GM12878 (cell line): ENCODE measurements around the gene ECI1. TPM values are rescaled to one million over a fixed set of nuclear protein-coding genes. Genes with fewer than 3 reads are reported as not detected.

Experiments used
- ATAC-seq: fragments of 200-7000 bp; cut with Tn5 transposase; 3 replicates; pipeline ENCODE4 v1.9.1; 2020; ENCODE audit warnings: mild to moderate bottlenecking, moderate library complexity
- BruUV-seq: library from RNA; stranded (reverse); fragments of 400-500 nt; replicated peaks from 2 replicates; lab custom pipeline; 2021; lab: Mats Ljungman, UMichigan
- CTCF ChIA-PET: fragments of 300-600 bp; sonication (Branson Sonifier 250); formaldehyde crosslinking; extraction: SDS; loops from one replicate; lab custom pipeline; 2021; ENCODE audit warnings: inconsistent platforms; lab: Yijun Ruan, JAX
- POLR2A ChIA-PET: fragments of 350-600 bp; formaldehyde crosslinking; extraction: SDS; loops from one replicate; lab custom pipeline; 2021; ENCODE audit warnings: inconsistent platforms; lab: Charles Lee
- RAD21 ChIA-PET: fragments of 300-600 bp; sonication (Branson Sonifier 250); formaldehyde crosslinking; loops from one replicate; lab custom pipeline; 2023; ENCODE audit warnings: antibody characterized with exemption; ENCODE audit not compliant: unreplicated experiment; lab: Charles Lee
- SMC1A ChIA-PET: fragments of 300-600 bp; sonication (Branson Sonifier 250); formaldehyde crosslinking; loops from one replicate; lab custom pipeline; 2023; ENCODE audit not compliant: unreplicated experiment, uncharacterized antibody; lab: Charles Lee
- DNase-seq: peaks from one replicate; pipeline ENCODE4 v3.0.0-alpha.2; 2011; ENCODE audit warnings: low read depth, low spot score
- FAIRE-seq: peaks from 3 replicates; lab custom pipeline; 2011; peaks lifted over from hg19 to GRCh38; lab: Jason Lieb, UNC
- H2AFZ ChIP-seq: 2 replicates; pipeline ENCODE4 v1.6.0; 2011; ENCODE audit warnings: low read depth, low read length, control low read depth; ENCODE audit not compliant: control insufficient read depth
- H3K27ac ChIP-seq: 2 replicates; pipeline ENCODE4 v1.5.1; 2011; ENCODE audit warnings: control low read depth; ENCODE audit not compliant: control insufficient read depth, insufficient read depth
- H3K27me3 ChIP-seq, 2 experiments: replicated peaks in 1 of 2; 2 replicates each; pipeline versions ENCODE4 v1.6.0 to v1.6.1; 2011; ENCODE audit warnings: low read length in 1 of 2; ENCODE audit not compliant: control insufficient read depth in 2 of 2, insufficient read depth in 2 of 2
- H3K36me3 ChIP-seq, 2 experiments: 2 replicates each; pipeline ENCODE4 v1.5.1; 2011; ENCODE audit warnings: low read length in 1 of 2; ENCODE audit not compliant: control insufficient read depth in 2 of 2, insufficient read depth in 2 of 2
- H3K4me1 ChIP-seq: 2 replicates; pipeline ENCODE4 v1.6.1; 2011; ENCODE audit warnings: mild to moderate bottlenecking, low read length, moderate library complexity, mixed read lengths; ENCODE audit not compliant: control insufficient read depth, insufficient read depth
- H3K4me2 ChIP-seq: 2 replicates; pipeline ENCODE4 v1.6.0; 2011; ENCODE audit warnings: control low read depth; ENCODE audit not compliant: control insufficient read depth, insufficient read depth
- H3K4me3 ChIP-seq: fragments of 200-600 bp; sonication (generic); 2 replicates; pipeline ENCODE4 v1.5.1; 2016
- H3K79me2 ChIP-seq: 2 replicates; pipeline ENCODE4 v1.6.0; 2011; ENCODE audit warnings: low read length; ENCODE audit not compliant: control insufficient read depth, insufficient read depth
- H3K9ac ChIP-seq: 2 replicates; pipeline ENCODE4 v1.8.0; 2011; ENCODE audit warnings: low read length, control low read depth, mixed read lengths; ENCODE audit not compliant: control insufficient read depth, insufficient read depth
- H3K9me3 ChIP-seq: replicated peaks from 3 replicates; pipeline ENCODE4 v1.5.1; 2011; ENCODE audit warnings: mild to moderate bottlenecking, low read length; ENCODE audit not compliant: control insufficient read depth, insufficient read depth
- H4K20me1 ChIP-seq: 2 replicates; pipeline ENCODE4 v1.6.0; 2011; ENCODE audit not compliant: control insufficient read depth, insufficient read depth
- ATF3 ChIP-seq: IDR thresholded peaks from 2 replicates; pipeline ENCODE4 v1.6.1; 2011; ENCODE audit warnings: low read depth, mild to moderate bottlenecking, low read length, moderate library complexity, borderline replicate concordance; ENCODE audit errors: extremely low read depth
- EGR1 ChIP-seq, 2 experiments: IDR thresholded peaks; 1 replicate in 1 of 2; 2 replicates in 1 of 2; pipeline ENCODE4 v1.6.1; 2011 to 2012; ENCODE audit warnings: low read depth in 2 of 2, low read length in 2 of 2, borderline replicate concordance in 1 of 2, mild to moderate bottlenecking in 1 of 2, moderate library complexity in 1 of 2
- HDAC2 ChIP-seq: fragments of 200-600 bp; sonication (generic); IDR thresholded peaks from 2 replicates; pipeline ENCODE4 v1.6.1; 2017
- KLF5 ChIP-seq: fragments of 450-650 bp; IDR thresholded peaks from 2 replicates; pipeline ENCODE4 v1.6.1; 2014; ENCODE audit warnings: mild to moderate bottlenecking; ENCODE audit not compliant: partially characterized antibody
- MYC ChIP-seq: IDR thresholded peaks from 2 replicates; pipeline ENCODE4 v1.6.1; 2011; ENCODE audit warnings: mild to moderate bottlenecking, low read length, moderate library complexity, inconsistent platforms; ENCODE audit not compliant: insufficient read depth, insufficient replicate concordance, insufficient read length, severe bottlenecking
- RBBP5 ChIP-seq: fragments of 200-600 bp; sonication (generic); conservative IDR thresholded peaks from 2 replicates; pipeline ENCODE4 v1.6.1; 2016
- RCOR1 ChIP-seq: conservative IDR thresholded peaks from 2 replicates; pipeline ENCODE4 v1.6.1; 2012; ENCODE audit warnings: low read depth, low read length, improper control_type of control experiment
- RELB ChIP-seq: fragments of 450-650 bp; IDR thresholded peaks from 2 replicates; pipeline ENCODE4 v1.6.1; 2017; ENCODE audit warnings: low read depth, mild to moderate bottlenecking, moderate library complexity
- SMAD1 ChIP-seq: fragments of 450-650 bp; IDR thresholded peaks from 2 replicates; pipeline ENCODE4 v1.6.1; 2018; ENCODE audit warnings: mild to moderate bottlenecking, low read depth; ENCODE audit not compliant: partially characterized antibody
- WGBS: methylation state at CpG from one replicate; pipeline ENCODE4 v1.1.6; 2016; ENCODE audit warnings: low lambda C conversion rate; ENCODE audit not compliant: insufficient replicate concordance, insufficient coverage; ENCODE audit errors: missing lambda C conversion rate; 5-methylcytosine and 5-hydroxymethylcytosine counted together
- in situ Hi-C: fragments of 300-500 bp; cut with MboI; formaldehyde crosslinking; loops from 9 replicates; pipeline ENCODE4 v1.14.3; 2018; ENCODE audit warnings: mixed read lengths
- intact Hi-C: fragments of 100-400 bp; cut with micrococcal nuclease; formaldehyde crosslinking; loops from one replicate; pipeline ENCODE4 v1.14.2; 2022; ENCODE audit not compliant: unreplicated experiment
- polyA plus RNA-seq, 11 experiments: library from polyadenylated mRNA; depleted of rRNA in 4 of 11; unstranded in 6 of 11; stranded (reverse) in 5 of 11; fragments of >200 nt; fragmentation: Nextera tagmentation in 4 of 11; fragmentation: Illumina TruSeq in 1 of 11; extraction: Ambion mirVana in 4 of 11; extraction: Trizol in 1 of 11; gene quantifications; 1 replicate in 1 of 11; 2 replicates in 10 of 11; pipeline versions ENCODE4 v1.2.1 to v1.2.3, GENCODE V29; 2011 to 2016; ENCODE audit warnings: inconsistent platforms in 2 of 11, missing spikeins in 2 of 11, low read depth in 1 of 11
- total RNA-seq, 4 experiments: library from RNA; depleted of rRNA in 3 of 4; stranded (reverse); fragments of >200 nt in 3 of 4; fragmentation: Illumina TruSeq in 1 of 4; extraction: Trizol in 1 of 4; gene quantifications; 2 replicates each; pipeline versions ENCODE4 v1.2.1 to v1.2.3, GENCODE V29; 2013 to 2021
- TF ChIP-seq, protein P1 (sequence below): fragments of 450-650 bp; IDR thresholded peaks from 2 replicates; pipeline ENCODE4 v1.6.1; 2017; ENCODE audit warnings: mild to moderate bottlenecking, moderate library complexity
- TF ChIP-seq, protein P2 (sequence below), 3 experiments: IDR thresholded peaks in 2 of 3; conservative IDR thresholded peaks in 1 of 3; 2 replicates each; pipeline ENCODE4 v1.5.1; 2011; ENCODE audit warnings: low read depth in 3 of 3, low read length in 3 of 3, mild to moderate bottlenecking in 3 of 3, control low read depth in 2 of 3, moderate library complexity in 2 of 3, inconsistent platforms in 1 of 3, mixed read lengths in 1 of 3; ENCODE audit not compliant: control insufficient read depth in 2 of 3, insufficient read depth in 1 of 3; ENCODE audit errors: extremely low read depth in 1 of 3

The ECI1 gene
- total and polyA plus RNA-seq, 10 of the 15 experiments (the other 5 are each of a cell fraction or from before 2014, with no cell fraction given) = 2.2 to 82.1 (median 24.8) TPM

GRCh38 chr16:2292221-2292620, 40.8 kb upstream of the ECI1 start:
- H3K79me2 ChIP-seq = no peaks in the 10 kb centered on the region
- ChIA-PET CTCF (no interaction called here), POLR2A (no interaction called here), RAD21 (interaction anchor here (1.3 kb wide), 1 partner anchor 209 kb away, joined by 3 read pairs; no protein-coding TSS in a partner anchor), SMC1A (interaction anchor here (0.6 kb wide), 1 partner anchor 422 kb away, joined by 3 read pairs; no protein-coding TSS in a partner anchor)
- no peaks in the 10 kb centered on the region; a peak in 1 of 4 replicates for H3K27me3 ChIP-seq
- BruUV-seq = no TSS peak
- 84% methylated on average over 9 of the region's 9 CpGs for WGBS
- in situ Hi-C loops (no loop called here), intact Hi-C loops (no loop called here)
- no peaks in the 10 kb centered on the region for H4K20me1 ChIP-seq
- DNase-seq (no peak), FAIRE-seq (no peak), ATAC-seq (no peak)
- H3K9ac ChIP-seq = no peak overlapping the region
- no peaks in the 10 kb centered on the region for H3K36me3 ChIP-seq
- H2AFZ ChIP-seq = no peak overlapping the region
- no peak overlapping the region for H3K27ac ChIP-seq
- no peak overlapping the region for H3K4me2 ChIP-seq
- H3K4me3 ChIP-seq = no peak overlapping the region
- no peaks in the 10 kb centered on the region for H3K9me3 ChIP-seq
- H3K4me1 ChIP-seq = peaks cover 10% of the 10 kb centered on the region
- no peak for TF ChIP-seq RCOR1
- TF ChIP-seq, protein P1, sequence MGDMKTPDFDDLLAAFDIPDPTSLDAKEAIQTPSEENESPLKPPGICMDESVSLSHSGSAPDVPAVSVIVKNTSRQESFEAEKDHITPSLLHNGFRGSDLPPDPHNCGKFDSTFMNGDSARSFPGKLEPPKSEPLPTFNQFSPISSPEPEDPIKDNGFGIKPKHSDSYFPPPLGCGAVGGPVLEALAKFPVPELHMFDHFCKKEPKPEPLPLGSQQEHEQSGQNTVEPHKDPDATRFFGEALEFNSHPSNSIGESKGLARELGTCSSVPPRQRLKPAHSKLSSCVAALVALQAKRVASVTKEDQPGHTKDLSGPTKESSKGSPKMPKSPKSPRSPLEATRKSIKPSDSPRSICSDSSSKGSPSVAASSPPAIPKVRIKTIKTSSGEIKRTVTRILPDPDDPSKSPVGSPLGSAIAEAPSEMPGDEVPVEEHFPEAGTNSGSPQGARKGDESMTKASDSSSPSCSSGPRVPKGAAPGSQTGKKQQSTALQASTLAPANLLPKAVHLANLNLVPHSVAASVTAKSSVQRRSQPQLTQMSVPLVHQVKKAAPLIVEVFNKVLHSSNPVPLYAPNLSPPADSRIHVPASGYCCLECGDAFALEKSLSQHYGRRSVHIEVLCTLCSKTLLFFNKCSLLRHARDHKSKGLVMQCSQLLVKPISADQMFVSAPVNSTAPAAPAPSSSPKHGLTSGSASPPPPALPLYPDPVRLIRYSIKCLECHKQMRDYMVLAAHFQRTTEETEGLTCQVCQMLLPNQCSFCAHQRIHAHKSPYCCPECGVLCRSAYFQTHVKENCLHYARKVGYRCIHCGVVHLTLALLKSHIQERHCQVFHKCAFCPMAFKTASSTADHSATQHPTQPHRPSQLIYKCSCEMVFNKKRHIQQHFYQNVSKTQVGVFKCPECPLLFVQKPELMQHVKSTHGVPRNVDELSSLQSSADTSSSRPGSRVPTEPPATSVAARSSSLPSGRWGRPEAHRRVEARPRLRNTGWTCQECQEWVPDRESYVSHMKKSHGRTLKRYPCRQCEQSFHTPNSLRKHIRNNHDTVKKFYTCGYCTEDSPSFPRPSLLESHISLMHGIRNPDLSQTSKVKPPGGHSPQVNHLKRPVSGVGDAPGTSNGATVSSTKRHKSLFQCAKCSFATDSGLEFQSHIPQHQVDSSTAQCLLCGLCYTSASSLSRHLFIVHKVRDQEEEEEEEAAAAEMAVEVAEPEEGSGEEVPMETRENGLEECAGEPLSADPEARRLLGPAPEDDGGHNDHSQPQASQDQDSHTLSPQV = no peak
- TF ChIP-seq KLF5 = no peak
- no peak for TF ChIP-seq EGR1 (IDR thresholded peaks at IDR 0.05; ENCODE audit: borderline replicate concordance in 1 of 2, low read depth in 2 of 2, low read length in 2 of 2)
- TF ChIP-seq, protein P2, sequence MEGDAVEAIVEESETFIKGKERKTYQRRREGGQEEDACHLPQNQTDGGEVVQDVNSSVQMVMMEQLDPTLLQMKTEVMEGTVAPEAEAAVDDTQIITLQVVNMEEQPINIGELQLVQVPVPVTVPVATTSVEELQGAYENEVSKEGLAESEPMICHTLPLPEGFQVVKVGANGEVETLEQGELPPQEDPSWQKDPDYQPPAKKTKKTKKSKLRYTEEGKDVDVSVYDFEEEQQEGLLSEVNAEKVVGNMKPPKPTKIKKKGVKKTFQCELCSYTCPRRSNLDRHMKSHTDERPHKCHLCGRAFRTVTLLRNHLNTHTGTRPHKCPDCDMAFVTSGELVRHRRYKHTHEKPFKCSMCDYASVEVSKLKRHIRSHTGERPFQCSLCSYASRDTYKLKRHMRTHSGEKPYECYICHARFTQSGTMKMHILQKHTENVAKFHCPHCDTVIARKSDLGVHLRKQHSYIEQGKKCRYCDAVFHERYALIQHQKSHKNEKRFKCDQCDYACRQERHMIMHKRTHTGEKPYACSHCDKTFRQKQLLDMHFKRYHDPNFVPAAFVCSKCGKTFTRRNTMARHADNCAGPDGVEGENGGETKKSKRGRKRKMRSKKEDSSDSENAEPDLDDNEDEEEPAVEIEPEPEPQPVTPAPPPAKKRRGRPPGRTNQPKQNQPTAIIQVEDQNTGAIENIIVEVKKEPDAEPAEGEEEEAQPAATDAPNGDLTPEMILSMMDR (IDR thresholded peaks at IDR 0.05 in 2 of 3, conservative IDR thresholded peaks at IDR 0.05 in 1 of 3; ENCODE audit: control insufficient read depth in 2 of 3, extremely low read depth in 1 of 3, insufficient read depth in 1 of 3, low read depth in 3 of 3, low read length in 3 of 3) = no peak
- no peak for TF ChIP-seq HDAC2
- TF ChIP-seq MYC = no peak
- no peak for TF ChIP-seq SMAD1
- TF ChIP-seq RELB = no peak
- TF ChIP-seq ATF3 = no peak
- no peak for TF ChIP-seq RBBP5
